Measurements from ENCODE around the gene ATRIP.

Gene ATRIP

DNA sequence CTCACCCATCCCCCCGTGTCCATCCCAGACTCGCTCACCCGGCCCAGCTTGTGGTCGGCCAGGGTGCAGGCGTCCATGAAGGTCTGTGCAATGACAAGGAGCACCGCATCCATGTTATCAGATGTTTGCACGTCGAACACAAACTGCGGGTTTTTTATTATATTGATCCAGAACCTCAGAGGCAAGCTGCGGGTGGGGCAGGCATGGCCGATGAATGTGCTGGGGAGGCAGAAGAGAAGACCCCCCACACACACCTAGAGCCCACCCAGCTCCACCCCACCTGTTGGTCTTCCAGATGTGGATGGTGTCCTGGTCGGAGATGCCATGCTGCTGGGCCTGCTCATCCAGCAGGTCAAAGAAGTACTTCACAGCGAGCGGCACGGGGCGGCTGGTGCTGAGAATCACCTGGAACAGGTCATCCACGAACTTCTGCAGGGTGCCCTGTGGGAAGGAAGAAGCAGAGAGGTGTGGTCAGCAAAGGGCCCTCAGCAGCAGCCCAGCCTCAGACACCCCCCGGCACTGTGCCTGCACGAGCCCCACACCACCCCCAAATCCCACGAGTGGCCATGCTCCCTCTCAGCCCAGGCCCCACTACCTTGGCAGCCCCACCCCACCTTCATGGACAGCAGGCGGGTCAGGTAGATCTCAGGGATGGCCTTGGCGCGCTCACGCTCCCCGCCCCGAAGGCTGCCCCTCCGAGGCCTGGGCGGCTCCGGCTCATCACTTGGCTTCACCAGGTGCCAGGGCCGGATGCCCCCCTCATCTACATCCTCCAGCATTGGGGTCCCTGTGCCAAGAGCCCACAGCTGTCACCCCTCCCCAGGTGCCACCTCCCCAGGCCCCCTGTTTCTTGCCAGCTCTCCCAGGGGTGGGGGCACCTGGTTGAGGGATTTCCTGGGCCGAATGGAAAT is 37.0 kb upstream of the ATRIP start:
- Histone ChIP-seq H3K79me2 (ENCODE audit: low read length) (no peaks in the 10 kb centered on the region), H4K20me1 (ENCODE audit: insufficient read depth, low read length) (no peaks in the 10 kb centered on the region), H3K36me3 (replicated peaks; ENCODE audit: low read depth, low read length) (peaks cover 4% of the 10 kb centered on the region), H3K27ac (ENCODE audit: low read length) (no peak overlapping the region), H3K27me3 (ENCODE audit: low read depth, low read length) (no peaks in the 10 kb centered on the region), H3K4me2 (ENCODE audit: low read length) (no peak overlapping the region), H3K4me3 (ENCODE audit: low read length) (no peak overlapping the region), H3K4me1 (ENCODE audit: low read length) (no peaks in the 10 kb centered on the region), H3K9ac (ENCODE audit: low read length) (no peak overlapping the region), H2AFZ (ENCODE audit: low read depth, low read length) (no peak overlapping the region), H3K9me3 (ENCODE audit: insufficient read depth, low read length) (no peaks in the 10 kb centered on the region)
- TF ChIP-seq EZH2phosphoT487 (IDR thresholded peaks at IDR 0.05; ENCODE audit: low read depth): no peak
- TF ChIP-seq, protein P1, sequence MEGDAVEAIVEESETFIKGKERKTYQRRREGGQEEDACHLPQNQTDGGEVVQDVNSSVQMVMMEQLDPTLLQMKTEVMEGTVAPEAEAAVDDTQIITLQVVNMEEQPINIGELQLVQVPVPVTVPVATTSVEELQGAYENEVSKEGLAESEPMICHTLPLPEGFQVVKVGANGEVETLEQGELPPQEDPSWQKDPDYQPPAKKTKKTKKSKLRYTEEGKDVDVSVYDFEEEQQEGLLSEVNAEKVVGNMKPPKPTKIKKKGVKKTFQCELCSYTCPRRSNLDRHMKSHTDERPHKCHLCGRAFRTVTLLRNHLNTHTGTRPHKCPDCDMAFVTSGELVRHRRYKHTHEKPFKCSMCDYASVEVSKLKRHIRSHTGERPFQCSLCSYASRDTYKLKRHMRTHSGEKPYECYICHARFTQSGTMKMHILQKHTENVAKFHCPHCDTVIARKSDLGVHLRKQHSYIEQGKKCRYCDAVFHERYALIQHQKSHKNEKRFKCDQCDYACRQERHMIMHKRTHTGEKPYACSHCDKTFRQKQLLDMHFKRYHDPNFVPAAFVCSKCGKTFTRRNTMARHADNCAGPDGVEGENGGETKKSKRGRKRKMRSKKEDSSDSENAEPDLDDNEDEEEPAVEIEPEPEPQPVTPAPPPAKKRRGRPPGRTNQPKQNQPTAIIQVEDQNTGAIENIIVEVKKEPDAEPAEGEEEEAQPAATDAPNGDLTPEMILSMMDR (IDR thresholded peaks at IDR 0.05; ENCODE audit: low read depth, low read length): no peak

- no peak overlapping the region for H3K4me2 ChIP-seq (ENCODE audit: low read length)
- no peak overlapping the region for H3K9ac ChIP-seq (ENCODE audit: low read length)
- H3K4me3 ChIP-seq (ENCODE audit: low read length): no peak overlapping the region
- no peak overlapping the region for H3K27ac ChIP-seq (ENCODE audit: low read length)
- H2AFZ ChIP-seq (ENCODE audit: low read depth, low read length): no peak overlapping the region
- no peaks in the 10 kb centered on the region for H3K27me3 ChIP-seq (ENCODE audit: low read depth, low read length)
- H3K4me1 ChIP-seq (ENCODE audit: low read length): no peaks in the 10 kb centered on the region
- H3K79me2 ChIP-seq (ENCODE audit: low read length): no peaks in the 10 kb centered on the region
- TF ChIP-seq EZH2phosphoT487 (IDR thresholded peaks at IDR 0.05; ENCODE audit: low read depth): no peak
- TF ChIP-seq, protein P1 (IDR thresholded peaks at IDR 0.05; ENCODE audit: low read depth, low read length): no peak
- H3K36me3 ChIP-seq (replicated peaks; ENCODE audit: low read depth, low read length): peaks cover 4% of the 10 kb centered on the region
- no peaks in the 10 kb centered on the region for H3K9me3 ChIP-seq (ENCODE audit: insufficient read depth, low read length)
- H4K20me1 ChIP-seq (ENCODE audit: insufficient read depth, low read length): no peaks in the 10 kb centered on the region
These were observed 36.1 kb upstream of the ATRIP start for GRCh38 chr3:48410205-48411040.

- Histone ChIP-seq H3K4me3 (ENCODE audit: low read length) (no peak overlapping the region), H3K79me2 (ENCODE audit: low read length) (no peaks in the 10 kb centered on the region), H3K36me3 (replicated peaks; ENCODE audit: low read depth, low read length) (peaks cover 4% of the 10 kb centered on the region), H3K27ac (ENCODE audit: low read length) (no peak overlapping the region), H3K4me1 (ENCODE audit: low read length) (no peaks in the 10 kb centered on the region), H3K9ac (ENCODE audit: low read length) (no peak overlapping the region), H4K20me1 (ENCODE audit: insufficient read depth, low read length) (no peaks in the 10 kb centered on the region), H3K27me3 (ENCODE audit: low read depth, low read length) (no peaks in the 10 kb centered on the region), H2AFZ (ENCODE audit: low read depth, low read length) (no peak overlapping the region), H3K9me3 (ENCODE audit: insufficient read depth, low read length) (no peaks in the 10 kb centered on the region), H3K4me2 (ENCODE audit: low read length) (no peak overlapping the region)
- TF ChIP-seq, protein P1 (IDR thresholded peaks at IDR 0.05; ENCODE audit: low read depth, low read length): no peak
These were observed 35.4 kb upstream of the ATRIP start for GRCh38 chr3:48411041-48411588.

Data from OCI-LY3 (cell line).